ENCODE measurements around the gene LMO3.
A peak's percentile ranks its signal among the peaks of the same experiment; 100 is the strongest.

Gene LMO3

GRCh38 chr12:16603260-16603915, 2.6 kb downstream of the LMO3 start:
- no peak overlapping the region for H3K4me3 ChIP-seq (ENCODE audit: low read length)
- peak; percentile 9 for DNase-seq (ENCODE audit: low read depth, low spot score)

GRCh38 chr12:16602412-16602811, 3.5 kb downstream of the LMO3 start:
- H3K4me3 ChIP-seq (ENCODE audit: low read length), result no peak overlapping the region
- no peak for DNase-seq (ENCODE audit: low read depth, low spot score)

GRCh38 chr12:16600525-16600924, 5.4 kb downstream of the LMO3 start:
- H3K4me3 ChIP-seq (ENCODE audit: low read length), result no peak overlapping the region
- DNase-seq (ENCODE audit: low read depth, low spot score), result no peak

- no peak for DNase-seq (ENCODE audit: low read depth, low spot score)
- H3K4me3 ChIP-seq (ENCODE audit: low read length), result no peak overlapping the region
Measured at GRCh38 chr12:16599081-16599480, 6.9 kb downstream of the LMO3 start.

- H3K4me3 ChIP-seq (ENCODE audit: low read length), result no peak overlapping the region
- no peak for DNase-seq (ENCODE audit: low read depth, low spot score)
Measured at GRCh38 chr12:16594797-16595196, 11.2 kb downstream of the LMO3 start.

- no peak overlapping the region for H3K4me3 ChIP-seq (ENCODE audit: low read length)
- no peak for DNase-seq (ENCODE audit: low read depth, low spot score)
Measured at GRCh38 chr12:16593546-16593945, 12.4 kb downstream of the LMO3 start.

GRCh38 chr12:16590645-16591044, 15.3 kb downstream of the LMO3 start:
- no peak overlapping the region for H3K4me3 ChIP-seq (ENCODE audit: low read length)
- DNase-seq (ENCODE audit: low read depth, low spot score), result no peak

GRCh38 chr12:16588812-16589211, 17.1 kb downstream of the LMO3 start:
- no peak for DNase-seq (ENCODE audit: low read depth, low spot score)
- no peak overlapping the region for H3K4me3 ChIP-seq (ENCODE audit: low read length)

- DNase-seq (ENCODE audit: low read depth, low spot score), result no peak
- H3K4me3 ChIP-seq (ENCODE audit: low read length), result no peak overlapping the region
Measured at GRCh38 chr12:16587514-16587913, 18.4 kb downstream of the LMO3 start.

- DNase-seq (ENCODE audit: low read depth, low spot score), result no peak
- H3K4me3 ChIP-seq (ENCODE audit: low read length), result no peak overlapping the region
Measured at GRCh38 chr12:16587110-16587453, 18.9 kb downstream of the LMO3 start.

- no peak for DNase-seq (ENCODE audit: low read depth, low spot score)
- no peak overlapping the region for H3K4me3 ChIP-seq (ENCODE audit: low read length)
Measured at GRCh38 chr12:16586350-16587109, 19.4 kb downstream of the LMO3 start.

- no peak overlapping the region for H3K4me3 ChIP-seq (ENCODE audit: low read length)
- no peak for DNase-seq (ENCODE audit: low read depth, low spot score)
Measured at GRCh38 chr12:16585781-16586180, 20.2 kb downstream of the LMO3 start.

GRCh38 chr12:16583969-16584745, 21.8 kb downstream of the LMO3 start:
- H3K4me3 ChIP-seq (ENCODE audit: low read length), result no peak overlapping the region
- DNase-seq (ENCODE audit: low read depth, low spot score), result no peak

GRCh38 chr12:16581416-16581815, 24.5 kb downstream of the LMO3 start:
- DNase-seq (ENCODE audit: low read depth, low spot score), result no peak
- H3K4me3 ChIP-seq (ENCODE audit: low read length), result no peak overlapping the region

- no peak for DNase-seq (ENCODE audit: low read depth, low spot score)
- H3K4me3 ChIP-seq (ENCODE audit: low read length), result no peak overlapping the region
Measured at GRCh38 chr12:16579041-16579440, 26.9 kb downstream of the LMO3 start.

- no peak overlapping the region for H3K4me3 ChIP-seq (ENCODE audit: low read length)
- DNase-seq (ENCODE audit: low read depth, low spot score), result no peak
Measured at GRCh38 chr12:16573398-16574077, 32.4 kb downstream of the LMO3 start.

- no peak overlapping the region for H3K4me3 ChIP-seq (ENCODE audit: low read length)
- no peak for DNase-seq (ENCODE audit: low read depth, low spot score)
Measured at GRCh38 chr12:16568873-16569272, 37.1 kb downstream of the LMO3 start.

- DNase-seq (ENCODE audit: low read depth, low spot score), result no peak
- no peak overlapping the region for H3K4me3 ChIP-seq (ENCODE audit: low read length)
Measured at GRCh38 chr12:16564675-16565074, 41.3 kb downstream of the LMO3 start.

GRCh38 chr12:16563504-16563903, 42.5 kb downstream of the LMO3 start:
- H3K4me3 ChIP-seq (ENCODE audit: low read length), result no peak overlapping the region
- DNase-seq (ENCODE audit: low read depth, low spot score), result no peak

- no peak for DNase-seq (ENCODE audit: low read depth, low spot score)
- H3K4me3 ChIP-seq (ENCODE audit: low read length), result no peak overlapping the region
Measured at GRCh38 chr12:16562921-16563320, 43.0 kb downstream of the LMO3 start.

Data from Jurkat, Clone E6-1 (cell line).